WI38 (cell line): ENCODE results near the gene METTL17.
A peak's percentile ranks its signal among the peaks of the same experiment; 100 is the strongest.
"Not testable (repeated sequence)": the region's sequence is repeated elsewhere in the genome, so short reads cannot be mapped to it uniquely, and the experiment has no call there.

Experiments
- H3K4me3 ChIP-seq: 2 replicates; pipeline ENCODE4 v1.5.1; 2011; ENCODE audit warnings: low read depth, mild to moderate bottlenecking, control low read depth, low read length
- TF ChIP-seq, protein P1 (sequence below): IDR thresholded peaks from 2 replicates; pipeline ENCODE4 v1.5.1; 2012; ENCODE audit warnings: low read depth, mild to moderate bottlenecking, control low read depth, low read length

The METTL17 gene, protein sequence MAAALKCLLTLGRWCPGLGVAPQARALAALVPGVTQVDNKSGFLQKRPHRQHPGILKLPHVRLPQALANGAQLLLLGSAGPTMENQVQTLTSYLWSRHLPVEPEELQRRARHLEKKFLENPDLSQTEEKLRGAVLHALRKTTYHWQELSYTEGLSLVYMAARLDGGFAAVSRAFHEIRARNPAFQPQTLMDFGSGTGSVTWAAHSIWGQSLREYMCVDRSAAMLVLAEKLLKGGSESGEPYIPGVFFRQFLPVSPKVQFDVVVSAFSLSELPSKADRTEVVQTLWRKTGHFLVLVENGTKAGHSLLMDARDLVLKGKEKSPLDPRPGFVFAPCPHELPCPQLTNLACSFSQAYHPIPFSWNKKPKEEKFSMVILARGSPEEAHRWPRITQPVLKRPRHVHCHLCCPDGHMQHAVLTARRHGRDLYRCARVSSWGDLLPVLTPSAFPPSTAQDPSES

DNA sequence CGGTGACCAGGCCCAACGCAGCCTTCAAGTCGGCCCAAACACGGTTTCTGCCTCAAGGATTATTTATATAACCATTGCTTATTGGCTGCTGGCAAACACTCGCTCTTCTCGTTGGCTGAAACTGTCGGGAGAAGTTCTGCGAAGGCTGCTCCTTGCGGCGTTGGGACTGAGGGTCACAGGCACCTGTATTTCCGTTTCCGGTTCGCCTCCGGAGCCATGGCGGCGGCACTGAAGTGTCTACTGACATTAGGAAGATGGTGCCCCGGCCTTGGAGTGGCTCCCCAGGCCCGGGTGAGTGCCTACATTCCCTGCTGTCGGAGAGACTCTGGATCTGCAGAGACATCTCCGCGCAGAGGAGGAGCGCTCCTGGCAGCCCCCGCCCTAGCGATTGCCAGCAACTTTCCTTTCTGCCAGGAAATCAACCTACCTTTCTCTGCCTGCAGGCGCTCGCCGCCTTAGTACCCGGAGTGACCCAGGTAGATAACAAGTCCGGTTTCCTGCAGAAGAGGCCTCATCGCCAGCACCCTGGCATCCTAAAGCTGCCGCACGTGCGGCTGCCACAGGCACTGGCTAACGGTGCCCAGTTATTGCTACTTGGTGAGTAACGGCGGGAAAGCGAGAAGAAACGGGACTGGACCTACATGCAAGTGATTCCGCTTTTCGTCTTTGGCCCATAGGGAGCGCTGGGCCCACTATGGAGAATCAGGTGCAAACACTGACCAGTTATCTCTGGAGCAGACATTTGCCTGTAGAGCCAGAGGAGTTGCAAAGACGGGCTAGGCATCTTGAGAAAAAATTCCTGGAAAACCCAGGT lies at the start of gene METTL17:
TSS of gene METTL17 (plus strand) at position 194 of the 814 bp plus-strand sequence. CDS start at position 217, 23 bp downstream.
- peak within 1 kb of the TSS; percentile 78 for H3K4me3 ChIP-seq
- TF ChIP-seq, protein P1, sequence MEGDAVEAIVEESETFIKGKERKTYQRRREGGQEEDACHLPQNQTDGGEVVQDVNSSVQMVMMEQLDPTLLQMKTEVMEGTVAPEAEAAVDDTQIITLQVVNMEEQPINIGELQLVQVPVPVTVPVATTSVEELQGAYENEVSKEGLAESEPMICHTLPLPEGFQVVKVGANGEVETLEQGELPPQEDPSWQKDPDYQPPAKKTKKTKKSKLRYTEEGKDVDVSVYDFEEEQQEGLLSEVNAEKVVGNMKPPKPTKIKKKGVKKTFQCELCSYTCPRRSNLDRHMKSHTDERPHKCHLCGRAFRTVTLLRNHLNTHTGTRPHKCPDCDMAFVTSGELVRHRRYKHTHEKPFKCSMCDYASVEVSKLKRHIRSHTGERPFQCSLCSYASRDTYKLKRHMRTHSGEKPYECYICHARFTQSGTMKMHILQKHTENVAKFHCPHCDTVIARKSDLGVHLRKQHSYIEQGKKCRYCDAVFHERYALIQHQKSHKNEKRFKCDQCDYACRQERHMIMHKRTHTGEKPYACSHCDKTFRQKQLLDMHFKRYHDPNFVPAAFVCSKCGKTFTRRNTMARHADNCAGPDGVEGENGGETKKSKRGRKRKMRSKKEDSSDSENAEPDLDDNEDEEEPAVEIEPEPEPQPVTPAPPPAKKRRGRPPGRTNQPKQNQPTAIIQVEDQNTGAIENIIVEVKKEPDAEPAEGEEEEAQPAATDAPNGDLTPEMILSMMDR, result peak; percentile 26

DNA sequence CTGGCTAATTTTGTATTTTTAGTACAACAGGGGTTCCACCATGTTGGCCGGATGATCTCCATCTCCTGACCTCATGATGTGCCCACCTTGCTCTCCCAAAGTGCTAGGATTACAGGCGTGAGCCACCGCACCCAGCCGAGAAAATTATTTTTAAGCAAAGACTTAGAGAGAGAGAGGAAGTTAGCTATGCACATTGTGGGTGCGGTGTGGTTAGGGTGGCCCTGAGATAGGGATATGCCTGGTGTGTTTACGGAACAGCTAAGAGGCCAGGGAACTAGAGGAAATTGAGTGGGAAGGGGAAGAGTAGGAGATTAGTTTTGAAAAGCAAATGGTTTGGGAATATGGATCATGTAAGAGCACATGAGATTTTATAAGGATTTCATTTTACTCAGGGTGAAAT lies 44.6 kb upstream of the METTL17 start:
- not testable (repeated sequence) for H3K4me3 ChIP-seq

DNA sequence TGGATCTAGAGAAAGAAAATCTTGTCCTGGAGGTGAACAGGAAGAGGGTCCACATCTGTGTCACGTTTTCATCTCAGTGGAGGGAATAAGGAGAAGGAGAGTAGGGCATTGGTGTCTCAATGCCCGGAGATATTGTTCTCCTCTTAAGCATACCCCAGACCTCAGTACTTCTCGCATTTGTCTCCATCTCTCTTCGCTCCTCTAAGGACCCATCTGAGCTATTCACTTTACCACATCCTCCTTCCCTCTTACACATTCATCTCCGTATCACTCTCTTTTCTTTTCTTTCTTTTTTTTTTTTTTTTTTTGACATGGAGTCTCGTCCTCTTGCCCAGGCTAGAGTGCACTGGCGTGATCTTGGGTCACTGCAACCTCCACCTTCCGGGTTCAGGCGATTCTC lies 43.1 kb upstream of the METTL17 start:
- not testable (repeated sequence) for H3K4me3 ChIP-seq

DNA sequence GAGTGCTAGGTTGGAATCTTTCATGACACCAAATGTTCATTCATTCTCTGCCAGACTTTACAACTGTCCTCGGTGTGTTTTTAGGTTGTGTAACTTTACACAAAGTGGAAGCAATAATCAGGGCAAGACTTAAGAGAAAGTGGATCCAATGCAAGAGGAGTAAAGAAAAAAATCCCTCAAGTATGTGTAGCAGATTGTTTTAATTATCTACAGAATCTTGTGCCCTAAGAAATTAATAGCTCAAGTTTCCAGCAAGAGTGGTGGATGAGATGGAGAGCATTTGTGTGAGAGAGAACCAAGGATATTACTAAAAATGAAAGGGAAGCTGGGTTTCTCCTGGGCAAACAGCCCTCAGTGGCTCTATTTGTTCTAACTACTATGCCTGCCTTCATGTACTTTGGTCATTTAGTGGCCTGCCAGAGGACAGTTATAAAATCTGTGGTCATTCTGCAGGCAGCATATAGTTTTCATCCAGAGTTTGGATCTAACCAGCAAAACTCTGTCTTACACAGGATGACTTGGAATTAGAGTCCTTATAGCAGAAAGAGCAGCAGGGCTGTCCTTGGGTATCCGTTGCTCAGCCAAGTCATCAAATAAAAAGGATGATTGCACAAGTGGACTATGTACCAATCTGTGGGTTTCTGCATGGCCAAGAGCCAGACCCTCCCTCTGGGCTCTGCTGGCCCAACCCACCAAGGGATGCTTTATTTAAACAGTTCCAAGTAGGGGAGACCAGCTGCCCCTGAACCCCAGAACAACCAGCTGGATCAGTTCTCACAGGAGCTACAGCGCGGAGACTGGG lies 34.8 kb upstream of the METTL17 start, which contains the start of gene RNASE2:
TSS of gene RNASE2 (plus strand) at position 752 of the 802 bp plus-strand sequence. CDS start 285 bp downstream, outside the sequence.
- not testable (repeated sequence) for H3K4me3 ChIP-seq

DNA sequence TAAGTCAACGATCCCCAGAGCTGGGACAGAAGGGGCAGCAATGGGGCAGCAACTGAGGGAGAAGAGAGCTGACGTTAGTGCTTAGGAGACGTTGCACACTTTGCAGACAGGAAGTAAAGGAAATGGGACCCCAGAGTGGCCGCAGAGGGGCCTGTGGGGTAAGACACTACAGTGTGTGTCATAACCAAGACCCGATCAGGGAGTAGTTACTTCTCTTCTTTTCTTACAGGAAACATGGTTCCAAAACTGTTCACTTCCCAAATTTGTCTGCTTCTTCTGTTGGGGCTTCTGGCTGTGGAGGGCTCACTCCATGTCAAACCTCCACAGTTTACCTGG lies 34.3 kb upstream of the METTL17 start:
- H3K4me3 ChIP-seq, result not testable (repeated sequence)

DNA sequence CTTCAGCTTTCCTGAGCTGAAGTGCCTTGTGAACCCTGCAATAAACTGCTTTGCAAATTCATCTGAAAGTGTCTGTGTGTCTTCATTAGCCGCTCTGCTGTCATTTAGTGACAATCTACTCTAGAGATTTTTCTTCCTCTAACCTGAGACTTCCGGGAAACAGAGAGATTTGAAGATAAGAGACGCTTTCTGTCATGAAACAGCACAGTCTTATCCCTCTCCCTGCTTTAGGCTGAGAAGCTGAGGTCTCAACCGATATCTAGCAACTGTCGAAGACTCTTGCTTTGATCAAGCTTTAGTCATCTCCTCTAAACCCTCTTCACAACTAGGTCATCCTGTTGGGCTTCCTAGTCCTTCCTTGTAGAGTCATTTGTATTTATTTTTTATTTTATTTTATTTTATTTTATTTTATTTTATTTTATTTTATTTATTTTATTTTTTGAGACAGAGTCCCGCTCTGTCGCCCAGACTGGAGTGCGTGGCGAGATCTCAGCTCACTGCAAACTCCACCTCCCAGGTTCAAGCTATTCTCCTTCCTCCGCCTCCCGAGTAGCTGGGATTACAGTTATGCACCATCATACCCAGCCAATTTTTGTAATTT lies 33.3 kb upstream of the METTL17 start:
- TF ChIP-seq, protein P1, result no peak
- no peak overlapping the region for H3K4me3 ChIP-seq

DNA sequence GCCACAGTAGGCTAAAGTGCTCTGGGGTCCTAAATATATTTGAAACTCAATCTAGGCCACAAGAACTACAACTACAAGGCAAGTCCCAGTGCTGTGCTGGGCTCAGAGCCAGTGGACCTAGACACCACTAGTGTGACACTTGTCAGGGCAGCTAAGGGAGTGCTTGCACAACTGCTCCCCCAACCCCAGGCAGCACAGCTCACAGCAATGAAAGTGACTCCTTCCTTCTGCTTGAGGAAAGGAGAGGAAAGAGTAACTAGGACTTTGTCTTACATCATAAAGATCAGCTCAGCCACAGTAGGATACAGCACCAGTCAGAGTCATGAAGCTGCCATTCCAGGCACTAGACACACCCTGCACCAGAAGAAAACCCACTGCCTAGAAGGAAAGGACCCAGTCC lies 30.8 kb upstream of the METTL17 start:
- H3K4me3 ChIP-seq, result not testable (repeated sequence)

DNA sequence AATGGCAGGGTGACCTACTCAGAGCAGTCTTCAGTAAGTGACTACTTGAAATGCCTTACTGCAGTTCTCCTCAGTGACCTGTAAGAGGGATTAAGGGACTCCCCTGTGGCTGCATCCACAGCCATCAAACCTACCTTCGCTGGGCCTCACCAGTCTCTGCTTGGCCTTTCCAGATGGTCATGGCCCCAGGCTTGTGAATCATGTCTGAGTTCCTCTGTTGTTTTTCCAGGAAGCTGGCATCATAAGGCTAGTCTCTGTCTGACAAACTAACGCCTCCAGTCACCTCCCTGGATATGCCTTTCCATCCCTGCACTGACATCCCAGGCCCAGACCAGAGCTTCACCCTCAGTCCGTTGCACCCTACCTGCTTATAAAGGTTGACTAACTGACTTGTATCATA lies 20.4 kb upstream of the METTL17 start:
- no peak overlapping the region for H3K4me3 ChIP-seq

DNA sequence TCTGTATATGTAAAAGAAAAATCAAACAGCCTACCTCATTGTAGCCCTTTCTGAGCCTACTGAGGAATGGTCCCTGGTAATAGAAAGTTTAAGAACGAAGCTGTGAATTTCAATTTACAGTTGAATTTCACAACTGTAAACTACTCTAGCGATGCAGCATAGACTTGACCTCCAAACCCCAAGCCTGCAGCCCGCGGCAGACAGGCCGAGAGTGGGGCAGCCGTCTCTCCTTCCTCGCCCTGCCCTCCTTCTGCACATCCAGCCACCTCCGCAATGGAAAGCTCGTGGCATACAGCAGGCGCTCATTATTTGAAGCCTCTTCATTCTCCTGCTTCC lies 19.2 kb upstream of the METTL17 start:
- H3K4me3 ChIP-seq, result peak overlapping the region; percentile 70
- TF ChIP-seq, protein P1, result no peak

More for the DNA sequence above, 20.4 kb upstream of the METTL17 start:
- TF ChIP-seq, protein P1, result no peak
